Central memory CD4-positive, alpha-beta T cell (primary cell): Measurements from ENCODE around the gene BCL7B.

Experiments
- DNase-seq: peaks from one replicate; pipeline ENCODE4 v3.0.0; 2022

The BCL7B gene

DNA sequence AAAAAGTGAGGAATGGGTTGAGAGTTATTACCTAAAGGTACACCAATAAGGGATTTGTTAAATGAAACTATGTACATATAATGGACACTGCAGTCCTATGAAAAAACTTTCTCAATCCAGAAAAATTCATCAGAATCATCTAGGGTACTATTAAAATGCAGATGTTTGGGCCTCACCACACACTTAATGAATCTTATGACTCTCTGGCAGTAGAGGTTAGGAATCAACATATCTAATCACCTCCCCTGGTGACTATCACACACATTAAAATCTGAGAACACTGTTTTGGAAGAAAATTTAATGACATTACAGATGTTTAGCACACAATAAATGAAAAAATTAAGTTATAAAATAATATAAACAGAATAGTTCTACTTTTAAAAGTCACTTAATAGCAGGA lies 67.5 kb downstream of the BCL7B start:
- DNase-seq, result no peak

DNA sequence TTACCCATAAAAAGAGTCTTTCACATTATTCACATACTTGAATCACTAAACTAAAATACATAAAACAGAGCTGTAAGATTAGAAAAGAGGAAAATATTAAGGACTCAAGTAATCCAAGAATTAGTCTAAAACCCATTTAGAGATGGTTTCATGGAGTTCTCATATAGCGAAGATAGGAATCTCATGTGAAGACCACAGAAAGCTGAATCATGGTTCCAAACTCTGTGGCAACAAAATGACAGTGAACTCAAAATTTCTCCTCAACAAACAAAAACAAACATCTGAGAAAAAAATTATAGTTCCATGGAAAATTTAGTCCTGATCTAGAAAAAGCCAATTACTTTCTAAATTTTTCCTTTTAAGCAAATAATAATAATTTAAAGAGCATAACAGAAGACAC lies 70.0 kb downstream of the BCL7B start:
- DNase-seq, result no peak
